NCI-H1436 (cell line): ENCODE data around the gene LMOD2.

Experiments
- DNase-seq: peaks from one replicate; lab custom pipeline; 2025; lab: John Stamatoyannopoulos, UW

LMOD2 gene

GRCh38 chr7:123673137-123673732 is 17.6 kb downstream of the LMOD2 start:
- no peak for DNase-seq

GRCh38 chr7:123673752-123674398 is 18.2 kb downstream of the LMOD2 start:
- DNase-seq = no peak

GRCh38 chr7:123674399-123675180 is 18.9 kb downstream of the LMOD2 start:
- DNase-seq = no peak

- DNase-seq = no peak
Measured at GRCh38 chr7:123675181-123675473, 19.5 kb downstream of the LMOD2 start.

- DNase-seq = no peak
Measured at GRCh38 chr7:123677061-123677715, 21.5 kb downstream of the LMOD2 start.

GRCh38 chr7:123679614-123680013 is 23.9 kb downstream of the LMOD2 start:
- DNase-seq = no peak

GRCh38 chr7:123680580-123680979 is 24.9 kb downstream of the LMOD2 start:
- no peak for DNase-seq

GRCh38 chr7:123681561-123681960 is 25.9 kb downstream of the LMOD2 start:
- DNase-seq = no peak

GRCh38 chr7:123682690-123683089 is 27.0 kb downstream of the LMOD2 start:
- peak; percentile 16 for DNase-seq

GRCh38 chr7:123687161-123687560 is 31.5 kb downstream of the LMOD2 start:
- DNase-seq = no peak

GRCh38 chr7:123687727-123688126 is 32.1 kb downstream of the LMOD2 start:
- DNase-seq = no peak

- no peak for DNase-seq
Measured at GRCh38 chr7:123689250-123689649, 33.6 kb downstream of the LMOD2 start.

GRCh38 chr7:123690550-123690949 is 34.9 kb downstream of the LMOD2 start:
- DNase-seq = no peak

- no peak for DNase-seq
Measured at GRCh38 chr7:123692471-123692877, 36.8 kb downstream of the LMOD2 start.

GRCh38 chr7:123695944-123696677 is 40.4 kb downstream of the LMOD2 start:
- DNase-seq = no peak

- DNase-seq = no peak
Measured at GRCh38 chr7:123705211-123705901, 49.7 kb downstream of the LMOD2 start.

GRCh38 chr7:123709525-123709924 is 53.9 kb downstream of the LMOD2 start:
- DNase-seq = no peak

GRCh38 chr7:123710683-123711082 is 55.0 kb downstream of the LMOD2 start:
- DNase-seq = no peak

GRCh38 chr7:123711832-123712293 is 56.2 kb downstream of the LMOD2 start:
- DNase-seq = no peak

- DNase-seq = no peak
Measured at GRCh38 chr7:123712619-123713018, 57.0 kb downstream of the LMOD2 start.
